Eye (tissue), 1 donor: ENCODE measurements around the gene KCNC1.

ENCODE experiments used
- DNase-seq: peaks from one replicate; pipeline ENCODE4 v3.0.0-alpha.2; 2015

KCNC1 gene

DNA sequence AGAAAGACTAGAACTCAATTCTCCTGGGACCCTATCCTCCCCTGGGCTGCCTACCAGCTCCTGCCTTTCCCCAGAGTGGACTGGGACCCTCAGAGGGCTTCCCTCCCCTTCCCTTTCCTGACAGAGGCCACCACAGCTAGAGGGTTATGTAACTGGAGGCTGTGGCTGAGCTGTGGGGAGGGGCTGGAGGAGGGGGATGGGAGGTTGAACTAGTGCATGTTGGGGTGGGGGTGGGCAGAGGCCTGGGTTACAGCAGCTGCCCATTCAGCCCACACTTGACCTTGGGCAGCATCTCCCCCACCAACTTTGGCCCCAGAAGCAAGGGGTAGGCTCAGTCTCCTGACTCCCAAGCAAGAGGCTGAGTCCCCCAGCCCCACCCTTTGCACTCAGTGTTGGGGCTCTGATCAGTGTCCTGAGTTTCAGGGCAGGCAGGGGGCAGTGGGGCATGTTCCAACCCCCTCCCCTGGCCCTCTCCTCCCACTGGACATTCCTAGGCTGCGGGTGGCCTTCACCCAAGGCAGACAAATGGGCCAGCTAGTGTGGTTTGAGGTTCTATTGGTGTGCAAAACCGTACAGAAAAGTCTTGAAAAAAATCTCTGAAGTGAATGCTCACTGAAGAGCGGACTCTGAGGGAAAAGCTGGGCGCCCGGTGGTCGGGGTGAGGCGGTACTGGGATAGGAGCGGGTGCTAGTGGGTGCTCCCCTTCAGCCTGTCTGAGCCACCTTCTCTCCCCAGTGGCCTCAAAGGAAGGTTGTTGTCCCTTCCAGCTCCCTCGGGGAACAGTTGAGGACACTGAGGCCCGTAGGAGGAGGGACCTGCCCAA, 3.8 kb downstream of the KCNC1 start:
- DNase-seq: no peak

DNA sequence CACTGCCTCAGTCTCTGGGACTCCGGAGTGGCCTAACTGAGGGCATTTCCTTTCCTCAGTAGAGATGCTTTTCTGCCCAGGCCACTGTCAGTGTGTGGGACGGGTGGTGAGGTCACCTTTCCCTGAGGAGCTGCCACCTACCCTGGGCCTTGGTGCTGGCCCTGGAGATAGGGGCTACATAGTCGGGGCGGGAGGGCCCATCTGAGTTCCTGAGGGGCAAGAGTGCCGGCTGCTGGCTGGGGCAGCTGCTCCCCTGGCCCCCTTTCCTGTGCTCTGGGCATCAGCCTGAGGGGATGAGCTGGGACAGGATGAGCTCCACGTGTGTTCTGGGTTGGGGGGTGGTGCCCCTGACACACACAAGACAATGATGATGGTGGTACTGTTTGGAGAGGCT, 5.4 kb downstream of the KCNC1 start:
- no peak for DNase-seq

DNA sequence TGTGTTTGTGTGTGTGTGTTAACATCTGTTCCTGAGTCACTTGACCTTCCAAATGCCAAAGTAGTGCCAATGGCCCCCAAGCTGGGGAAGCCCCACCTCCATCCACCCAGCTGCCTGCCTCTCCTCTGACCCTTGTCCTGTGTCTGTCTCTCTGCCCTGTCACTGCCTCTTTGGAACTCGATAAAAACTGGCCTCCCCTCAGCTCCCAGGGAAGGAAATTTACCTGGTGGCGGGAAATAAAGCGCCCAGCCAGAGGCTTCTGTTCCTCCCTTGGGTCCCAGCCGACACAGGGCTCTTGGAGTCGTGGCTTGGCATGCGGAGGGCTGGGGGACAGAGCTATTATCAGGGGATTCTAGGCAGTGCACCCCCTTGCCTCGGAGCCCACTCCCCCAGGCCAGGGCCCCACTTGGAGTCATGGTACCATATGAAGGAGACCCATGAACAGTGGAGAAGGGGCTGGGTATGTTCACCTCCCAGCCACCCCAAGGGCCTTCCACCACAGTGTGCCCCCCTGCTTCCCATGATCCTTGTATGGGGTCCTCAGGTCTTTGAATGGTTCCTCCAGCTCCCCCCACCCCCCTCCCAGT, 6.2 kb downstream of the KCNC1 start:
- no peak for DNase-seq

DNA sequence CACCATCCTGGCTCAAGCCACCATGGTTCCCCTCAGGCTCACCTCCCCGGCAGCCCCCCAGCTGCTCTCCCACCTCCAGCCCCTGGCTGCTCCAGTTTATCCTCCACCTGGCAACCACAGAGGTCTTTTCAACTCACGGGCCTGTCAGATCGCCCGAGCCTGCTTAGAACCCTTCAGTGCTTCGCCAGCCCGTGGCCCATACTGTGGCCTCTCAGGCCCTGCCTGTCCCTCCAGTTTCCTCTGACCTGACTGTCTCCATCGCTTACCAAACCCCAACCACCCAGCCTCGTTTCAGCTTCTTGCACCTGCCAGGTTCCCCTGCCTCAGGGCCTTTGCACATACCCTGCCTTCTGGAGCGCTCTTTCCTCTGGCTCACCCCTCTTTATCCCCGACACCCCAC, 6.9 kb downstream of the KCNC1 start:
- DNase-seq: no peak

DNA sequence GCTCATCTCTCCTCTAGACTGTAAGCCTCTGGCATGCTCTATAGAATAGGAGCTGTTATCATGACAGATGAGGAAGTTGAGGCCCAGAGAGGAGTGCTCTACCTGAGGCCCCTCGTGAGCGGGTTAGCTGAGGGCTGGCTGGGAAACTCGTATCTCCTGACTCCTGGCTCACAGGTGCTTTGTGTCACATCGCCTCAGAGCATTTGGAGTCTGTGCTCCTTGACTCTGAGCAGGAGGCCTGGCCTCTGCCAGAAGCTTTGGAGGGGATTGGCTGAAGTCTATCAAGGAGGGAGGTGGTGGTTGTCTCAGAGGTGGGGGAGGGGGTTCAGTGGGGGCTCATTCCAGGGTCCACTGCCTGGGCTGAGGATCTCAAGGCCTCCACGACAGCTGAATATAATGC, 7.4 kb downstream of the KCNC1 start:
- no peak for DNase-seq

DNA sequence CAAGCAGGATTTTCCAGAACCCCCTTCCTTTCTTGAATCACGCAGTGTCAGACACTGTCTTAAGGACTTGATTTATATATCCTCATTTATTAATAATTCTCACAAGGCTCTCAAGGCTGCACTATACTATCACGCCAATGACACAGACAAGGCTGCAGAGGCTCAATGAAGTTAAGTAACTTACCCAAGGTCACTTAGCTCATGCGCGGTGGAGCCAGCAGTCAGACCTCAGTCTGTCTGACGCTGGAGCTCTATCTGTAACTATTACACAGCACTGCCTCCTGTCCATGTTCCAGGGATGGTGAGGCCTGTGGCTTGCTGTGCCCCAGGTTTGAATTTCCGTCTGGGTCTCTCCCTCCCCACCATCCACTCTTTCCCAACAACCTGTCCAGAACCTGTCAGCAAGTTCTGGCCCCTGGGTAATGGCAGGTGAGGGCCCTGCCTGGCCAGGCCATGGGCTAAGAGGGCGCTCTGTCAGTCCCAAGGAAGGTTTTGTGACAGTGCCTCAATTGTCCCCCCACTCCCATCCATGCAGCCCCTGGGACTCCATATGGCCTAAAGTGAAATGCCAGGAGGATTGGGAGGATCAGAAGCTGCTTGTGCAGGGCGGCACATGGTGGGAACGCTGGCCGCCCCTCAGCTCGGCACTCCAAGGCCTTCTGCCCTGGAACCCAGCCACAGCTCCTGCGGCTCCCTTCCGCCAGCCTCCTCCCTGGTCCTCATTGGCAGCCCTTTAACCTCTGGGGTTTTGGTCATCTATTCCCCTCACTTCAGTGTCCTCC, 8.6 kb downstream of the KCNC1 start:
- DNase-seq: no peak

DNA sequence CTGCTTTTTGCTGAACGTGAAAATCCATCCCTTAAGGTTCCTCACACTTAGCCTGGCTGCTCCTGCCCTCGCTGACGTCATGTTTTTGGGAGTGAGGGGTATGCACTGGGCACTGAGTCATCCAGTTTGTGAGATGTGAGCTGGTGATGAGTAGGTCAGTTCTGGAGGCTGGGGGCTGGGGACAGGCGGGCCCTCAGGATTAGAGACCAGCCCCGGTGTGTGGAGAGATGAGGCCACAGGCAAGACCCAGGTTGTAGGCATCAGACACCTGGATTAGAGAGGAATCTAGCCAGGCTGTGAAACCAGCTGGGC, 9.2 kb downstream of the KCNC1 start:
- no peak for DNase-seq

DNA sequence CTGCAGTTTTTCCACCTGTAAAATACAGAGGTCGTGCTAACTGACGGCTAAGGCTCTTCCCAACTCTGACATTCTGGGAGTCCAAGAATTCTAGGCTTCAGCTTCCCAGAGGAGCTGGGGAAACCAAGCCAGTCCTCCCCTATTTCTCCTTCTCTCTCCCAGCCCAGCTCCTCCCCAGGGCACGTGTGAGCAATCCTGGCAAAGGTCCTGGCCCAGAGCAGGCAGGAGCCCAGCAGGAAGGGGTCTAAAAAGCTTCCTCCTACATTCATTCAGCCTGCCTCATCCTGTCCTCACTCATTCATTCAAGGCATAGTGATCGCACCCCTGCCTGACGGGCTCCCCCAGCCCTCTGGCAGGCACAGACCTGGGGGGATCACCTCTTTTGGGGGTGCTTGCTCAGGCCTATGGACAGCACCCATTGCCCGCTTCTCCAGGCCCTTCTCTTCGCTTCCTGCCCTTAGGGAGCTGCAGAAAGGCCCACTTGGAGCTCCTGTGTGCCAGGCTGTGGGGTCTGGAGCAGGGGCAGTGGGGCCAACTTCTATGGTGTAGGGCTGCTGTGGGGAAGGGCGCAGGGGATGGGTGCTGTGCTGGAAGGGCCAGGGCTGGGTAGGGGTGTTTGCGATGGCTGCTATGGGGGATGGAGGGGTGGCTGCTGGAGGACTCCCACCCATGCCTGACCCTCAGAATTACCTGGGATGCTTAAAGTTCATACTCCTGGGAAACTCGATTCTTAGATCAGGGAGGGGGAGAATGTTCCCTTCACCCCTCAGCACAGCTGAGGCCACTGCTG, 9.8 kb downstream of the KCNC1 start:
- DNase-seq: no peak

DNA sequence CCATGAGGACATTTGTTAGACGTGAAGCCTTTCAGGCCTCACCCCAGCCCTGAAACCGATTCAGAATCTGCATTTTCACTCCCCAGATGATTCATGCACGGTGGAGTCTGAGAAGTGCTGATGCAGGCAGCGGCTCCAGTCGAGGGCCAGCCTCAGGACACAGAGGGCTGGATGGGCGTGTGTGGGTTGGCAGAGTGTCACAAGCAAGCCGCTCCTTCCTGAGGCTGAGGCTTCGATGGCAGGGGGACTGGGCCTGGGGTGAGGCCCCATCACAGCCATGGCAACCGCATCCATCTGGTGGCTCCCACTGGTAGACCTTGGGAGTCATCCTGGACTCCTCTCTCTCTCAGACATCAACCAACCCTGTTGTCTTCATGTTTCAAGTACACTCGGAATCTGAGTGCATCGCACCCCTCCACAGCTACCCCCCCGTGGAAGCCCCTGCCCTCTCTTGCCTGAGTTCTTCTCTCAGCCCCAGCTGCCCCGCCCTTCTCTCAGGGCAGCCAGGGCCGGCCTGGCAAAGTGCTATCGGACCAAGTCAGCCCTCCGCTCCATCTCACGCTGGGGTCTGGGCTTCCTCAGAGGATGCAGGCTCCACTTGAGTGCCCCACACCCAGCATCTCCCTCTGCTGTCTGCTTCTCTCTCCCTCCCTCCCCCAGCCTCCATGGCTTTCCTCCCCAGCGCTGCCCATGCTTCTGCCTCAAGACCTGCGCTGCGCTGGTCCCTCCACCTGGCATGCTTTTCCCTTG, 10.6 kb downstream of the KCNC1 start:
- no peak for DNase-seq

DNA sequence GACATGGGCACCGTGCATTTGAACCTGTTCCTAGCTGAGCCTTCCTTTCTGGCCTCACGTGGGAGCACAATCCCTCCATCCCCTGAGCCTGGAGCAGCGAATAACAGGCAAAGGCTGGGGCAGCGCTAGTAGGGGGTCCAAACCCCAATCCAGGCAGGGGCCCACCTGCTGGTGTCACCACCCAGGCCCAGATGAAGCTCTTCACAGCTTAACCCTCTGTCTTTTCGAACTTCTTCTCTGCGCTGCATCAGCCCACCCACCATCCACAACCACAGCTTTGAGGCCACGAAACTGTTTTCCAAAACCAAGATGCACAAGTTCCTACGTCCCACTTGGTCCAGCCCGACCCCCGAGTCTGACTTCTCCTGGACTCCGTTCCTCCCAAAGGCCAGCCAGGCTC, 11.5 kb downstream of the KCNC1 start:
- DNase-seq: no peak

DNA sequence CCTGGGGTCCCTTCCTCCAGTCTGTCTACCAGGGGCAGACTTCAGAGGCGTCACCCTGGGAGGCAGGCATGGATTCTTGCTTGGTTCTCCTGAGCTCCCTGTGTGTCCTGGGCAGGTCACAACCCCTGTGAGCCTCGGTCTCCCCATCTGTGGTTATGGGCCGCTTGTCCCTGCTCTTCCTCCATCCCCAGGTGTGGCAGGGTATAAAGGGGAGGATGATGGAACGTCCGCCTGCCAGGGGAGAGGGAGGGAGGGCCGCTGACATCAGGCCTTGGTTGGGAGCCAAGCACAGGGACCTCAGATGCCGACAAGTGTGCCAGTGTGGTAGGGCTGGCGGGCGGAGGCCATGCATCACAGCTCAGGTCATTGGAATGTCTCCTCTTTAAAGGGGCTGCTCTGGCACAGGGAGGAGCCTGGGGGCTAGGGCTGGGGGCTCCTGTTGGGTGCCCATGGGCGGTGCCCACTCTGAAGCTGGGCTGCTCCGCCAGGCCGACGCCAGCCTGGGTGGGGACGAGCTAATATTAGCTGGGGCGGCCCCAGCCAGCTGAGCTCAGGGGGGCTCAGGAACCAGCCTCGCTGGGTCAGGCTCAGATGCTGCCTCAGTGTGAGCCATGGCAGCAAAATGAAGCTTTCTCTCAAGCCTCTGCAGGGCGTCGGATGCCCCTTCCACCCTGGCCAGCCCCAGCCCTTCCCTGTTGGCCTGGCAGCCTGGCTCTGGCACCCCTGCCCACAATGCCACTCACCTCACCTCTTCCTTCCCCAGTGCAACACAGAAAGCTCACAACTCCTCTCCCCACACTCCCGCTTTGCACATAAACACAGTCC, 12.8 kb downstream of the KCNC1 start:
- no peak for DNase-seq

DNA sequence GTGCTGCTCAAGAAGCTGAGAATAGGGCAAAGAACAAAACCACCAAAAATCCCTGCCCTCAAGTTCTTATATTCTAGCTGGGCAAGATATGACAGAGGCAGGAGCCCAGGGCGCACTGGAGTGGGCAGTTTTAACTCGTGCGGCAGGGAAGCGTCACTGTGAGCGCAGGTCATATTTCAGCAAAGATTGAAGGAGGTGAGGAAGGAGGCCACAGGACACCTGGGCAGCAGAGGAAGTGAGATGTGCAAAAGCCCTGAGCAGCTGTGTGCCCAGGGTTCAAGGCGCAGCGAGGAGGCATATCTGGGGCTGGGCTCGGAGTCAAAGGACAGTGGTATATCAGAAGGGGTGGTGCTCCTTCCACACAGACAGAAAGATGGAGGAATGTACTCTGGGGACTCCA, 13.5 kb downstream of the KCNC1 start:
- no peak for DNase-seq

DNA sequence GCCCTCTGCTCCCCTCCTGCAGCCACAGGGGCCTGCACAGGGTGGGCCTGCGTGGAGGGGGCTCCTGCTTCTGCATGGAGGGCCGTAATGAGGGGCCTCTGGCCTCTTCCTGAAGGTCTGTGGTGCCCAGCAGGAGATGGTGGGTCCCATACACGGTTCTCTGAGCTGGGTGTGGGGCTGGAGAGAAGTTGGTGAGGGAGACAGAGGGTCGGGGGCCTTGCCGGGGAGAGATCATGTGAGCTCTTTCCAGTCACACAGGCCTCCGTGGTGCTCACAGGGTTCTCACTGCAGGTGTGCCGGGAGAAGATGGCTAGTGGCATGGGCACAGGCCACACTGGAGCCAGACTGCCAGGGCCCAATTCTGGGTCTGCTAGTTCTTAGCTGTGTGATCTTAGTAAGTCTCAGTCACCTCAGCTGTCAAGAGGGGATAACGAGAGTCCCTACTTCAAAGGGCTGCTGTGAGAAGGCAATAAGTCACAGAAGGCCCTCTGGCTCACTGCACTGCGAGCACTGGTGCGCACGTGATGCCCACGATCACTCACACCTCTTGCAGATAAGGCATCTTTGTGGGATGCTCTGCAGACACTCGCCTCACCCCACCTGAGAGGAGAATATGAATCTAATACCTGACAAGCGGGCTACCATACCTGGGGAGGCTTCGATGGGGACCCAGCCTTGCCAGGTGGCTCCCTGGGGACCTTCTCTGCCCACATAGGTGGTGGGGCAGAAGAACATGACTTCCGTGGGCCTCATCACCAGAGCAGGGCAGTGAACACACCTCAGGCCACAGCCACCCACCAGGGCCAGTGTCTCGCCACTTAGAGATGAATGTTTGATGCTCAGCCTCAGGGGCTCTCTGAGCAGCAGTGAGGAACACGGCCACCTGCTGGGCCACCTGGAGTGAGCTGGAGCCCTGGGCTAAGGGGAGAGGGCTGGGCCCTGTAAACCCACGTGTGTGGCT, 14.5 kb downstream of the KCNC1 start:
- DNase-seq: no peak

DNA sequence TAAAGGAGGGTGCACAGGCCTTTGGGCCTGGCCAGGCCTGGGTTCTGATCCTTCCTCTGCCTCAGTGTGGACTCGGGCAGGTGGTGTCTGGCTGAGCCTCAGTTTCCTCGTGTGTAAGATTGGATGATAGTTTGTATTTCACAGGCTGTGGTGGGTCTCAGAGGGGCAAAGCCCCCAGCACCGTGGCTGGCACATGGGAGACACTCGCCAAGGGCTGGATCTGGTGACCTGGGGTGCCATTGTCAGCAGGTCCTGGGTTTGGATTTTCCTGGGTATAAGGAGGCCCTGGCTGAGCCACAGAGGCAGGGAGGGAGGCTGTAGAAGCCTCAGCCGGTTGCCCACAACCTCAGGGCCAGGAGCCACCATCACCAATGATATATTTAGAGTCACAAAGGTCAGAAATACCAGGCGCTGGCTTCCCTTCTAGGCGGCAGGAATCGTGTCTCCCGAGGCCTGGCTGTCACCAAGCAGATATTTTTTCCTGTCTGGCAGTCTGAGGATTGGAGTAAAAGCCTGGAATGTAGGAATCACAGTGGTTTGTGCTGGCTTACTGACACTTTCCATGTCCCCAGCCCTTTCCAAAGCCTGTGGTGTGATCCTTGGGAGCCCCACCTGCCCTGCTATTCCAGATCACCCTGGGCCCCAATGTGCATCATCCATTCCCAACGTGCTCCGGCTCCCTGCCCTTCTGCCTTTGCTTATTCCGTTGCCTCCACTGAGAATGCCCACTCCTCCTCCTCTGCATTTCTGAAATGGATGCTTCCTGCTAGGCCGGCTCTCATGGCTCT, 15.6 kb downstream of the KCNC1 start:
- no peak for DNase-seq

DNA sequence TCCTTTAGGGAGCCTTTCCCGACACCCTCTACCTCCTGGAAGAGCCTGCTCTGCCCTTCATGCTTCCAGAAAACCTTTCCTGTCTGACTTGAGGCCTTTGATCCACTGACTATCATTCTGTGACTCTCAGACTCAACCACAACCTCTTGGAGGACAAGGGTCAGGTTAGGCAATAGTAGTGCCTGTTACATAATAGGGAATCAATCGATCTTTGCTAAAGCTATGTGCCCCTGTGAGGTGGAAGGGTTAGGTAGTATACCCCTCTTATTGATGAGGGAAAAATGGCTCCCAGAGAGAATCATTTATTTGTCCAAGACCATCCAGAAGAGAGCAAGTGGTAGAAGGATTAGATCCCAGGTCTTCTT, 16.2 kb downstream of the KCNC1 start:
- DNase-seq: no peak

DNA sequence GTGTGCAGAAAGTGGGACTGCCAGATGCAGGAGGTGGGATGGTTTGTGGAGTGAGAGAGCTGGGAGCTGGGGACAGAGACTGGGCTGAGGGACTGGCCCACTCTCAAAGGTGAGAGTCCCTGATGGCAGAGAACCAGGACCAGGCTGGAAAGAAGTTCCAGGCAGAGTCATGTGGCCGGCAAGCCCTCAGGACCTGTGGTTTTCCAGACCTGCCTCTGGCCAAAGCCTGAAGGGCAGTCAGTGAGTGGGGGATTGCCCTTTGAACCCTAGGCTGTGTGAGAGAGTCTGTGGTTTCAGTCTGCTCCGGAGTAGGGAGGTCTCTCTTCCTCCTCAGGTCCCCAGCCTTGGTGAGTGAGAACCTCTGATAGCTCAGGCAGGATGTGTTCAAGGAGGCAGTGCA, 17.0 kb downstream of the KCNC1 start:
- DNase-seq: no peak

DNA sequence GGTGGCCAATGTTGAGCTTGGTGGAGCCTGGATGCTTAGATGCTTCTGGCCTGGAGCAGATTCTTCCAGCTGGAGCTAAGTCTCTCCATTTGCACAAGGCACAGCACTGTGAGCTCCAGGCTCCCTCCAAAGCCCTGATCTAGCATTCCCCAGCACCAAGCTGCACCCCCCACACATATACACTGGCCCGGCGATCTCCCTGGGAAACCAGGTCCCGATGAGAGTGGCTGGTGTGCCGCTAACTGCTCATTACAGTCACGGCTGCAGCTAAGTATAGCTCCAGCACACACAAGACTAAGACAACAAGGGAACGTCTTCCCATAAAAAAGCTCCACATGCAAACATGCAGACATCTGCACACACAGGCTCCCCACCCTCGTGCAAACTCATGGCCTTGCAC, 17.6 kb downstream of the KCNC1 start:
- no peak for DNase-seq

DNA sequence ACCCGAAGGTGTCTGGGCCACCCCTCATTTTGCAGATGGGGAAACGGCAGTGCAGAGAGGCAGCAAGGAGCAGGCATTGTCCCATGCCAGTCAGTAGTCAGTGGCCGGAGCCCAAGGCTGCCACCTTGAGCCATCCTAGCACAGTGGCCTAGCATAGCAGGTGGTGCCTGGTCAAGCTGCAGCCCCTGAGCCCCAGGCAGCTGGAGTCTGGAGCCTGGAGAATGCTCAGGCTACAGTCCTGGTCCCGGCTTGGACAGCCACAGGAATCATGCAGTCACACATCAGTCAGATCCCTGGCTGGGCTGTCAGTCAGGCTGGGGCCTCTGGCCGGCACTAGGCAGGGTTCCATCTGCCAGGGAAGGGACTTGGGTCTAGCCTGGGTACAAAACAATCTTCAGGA, 18.6 kb downstream of the KCNC1 start:
- DNase-seq: no peak

DNA sequence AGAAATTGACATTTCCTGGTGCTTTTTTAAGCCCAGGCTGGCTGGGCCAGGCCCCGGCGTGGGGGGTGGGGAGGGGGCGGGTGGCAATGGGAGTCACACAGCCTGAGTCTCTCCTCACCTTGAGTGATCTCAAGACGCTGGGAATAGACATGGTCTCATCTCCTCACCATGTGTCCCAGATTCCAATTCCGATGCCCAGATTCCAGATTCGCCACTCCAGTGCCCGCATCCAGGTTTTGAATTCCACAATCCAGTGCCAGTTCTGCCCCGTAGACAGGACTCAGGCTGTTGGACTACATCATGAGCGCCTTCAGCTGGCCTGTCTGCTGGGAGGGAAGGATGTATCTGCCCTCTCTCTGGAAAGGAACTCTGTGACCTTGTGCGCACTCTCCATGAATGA, 19.1 kb downstream of the KCNC1 start:
- DNase-seq: no peak

DNA sequence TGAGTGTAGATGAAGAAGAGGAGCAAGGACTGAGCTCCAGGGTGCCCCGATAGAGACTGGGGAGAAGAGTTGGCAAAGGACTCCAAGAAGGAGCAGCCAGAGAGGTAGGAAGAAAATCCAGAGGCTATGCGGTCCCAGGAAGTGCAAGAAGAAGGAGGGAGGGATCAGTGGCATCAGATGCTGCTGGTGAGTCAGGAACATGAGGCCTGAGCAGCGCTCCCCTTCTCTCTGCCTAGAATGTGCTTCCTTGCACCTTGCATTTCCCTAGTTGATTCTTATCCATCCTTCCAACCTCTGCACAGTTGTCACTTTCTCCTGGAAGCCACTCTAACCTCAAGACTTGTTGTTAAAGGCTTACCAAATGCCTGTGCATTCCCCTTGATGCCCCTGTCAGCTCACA, 21.3 kb downstream of the KCNC1 start:
- DNase-seq: no peak
